GM18951 (cell line): ENCODE measurements around the gene IGF1.

Experiments used
- POLR2A ChIP-seq: IDR thresholded peaks from 4 replicates; pipeline ENCODE4 v1.6.1; 2011; ENCODE audit warnings: mild to moderate bottlenecking; ENCODE audit not compliant: insufficient read length, insufficient read depth; ENCODE audit errors: extremely low read depth
- in situ Hi-C: fragments of 300-500 bp; cut with MboI; formaldehyde crosslinking; loops from one replicate; pipeline ENCODE4 v1.12.0; 2022; ENCODE audit warnings: low sequenced_read_pairs, mixed read lengths, inconsistent platforms; ENCODE audit not compliant: unreplicated experiment

IGF1 gene

DNA sequence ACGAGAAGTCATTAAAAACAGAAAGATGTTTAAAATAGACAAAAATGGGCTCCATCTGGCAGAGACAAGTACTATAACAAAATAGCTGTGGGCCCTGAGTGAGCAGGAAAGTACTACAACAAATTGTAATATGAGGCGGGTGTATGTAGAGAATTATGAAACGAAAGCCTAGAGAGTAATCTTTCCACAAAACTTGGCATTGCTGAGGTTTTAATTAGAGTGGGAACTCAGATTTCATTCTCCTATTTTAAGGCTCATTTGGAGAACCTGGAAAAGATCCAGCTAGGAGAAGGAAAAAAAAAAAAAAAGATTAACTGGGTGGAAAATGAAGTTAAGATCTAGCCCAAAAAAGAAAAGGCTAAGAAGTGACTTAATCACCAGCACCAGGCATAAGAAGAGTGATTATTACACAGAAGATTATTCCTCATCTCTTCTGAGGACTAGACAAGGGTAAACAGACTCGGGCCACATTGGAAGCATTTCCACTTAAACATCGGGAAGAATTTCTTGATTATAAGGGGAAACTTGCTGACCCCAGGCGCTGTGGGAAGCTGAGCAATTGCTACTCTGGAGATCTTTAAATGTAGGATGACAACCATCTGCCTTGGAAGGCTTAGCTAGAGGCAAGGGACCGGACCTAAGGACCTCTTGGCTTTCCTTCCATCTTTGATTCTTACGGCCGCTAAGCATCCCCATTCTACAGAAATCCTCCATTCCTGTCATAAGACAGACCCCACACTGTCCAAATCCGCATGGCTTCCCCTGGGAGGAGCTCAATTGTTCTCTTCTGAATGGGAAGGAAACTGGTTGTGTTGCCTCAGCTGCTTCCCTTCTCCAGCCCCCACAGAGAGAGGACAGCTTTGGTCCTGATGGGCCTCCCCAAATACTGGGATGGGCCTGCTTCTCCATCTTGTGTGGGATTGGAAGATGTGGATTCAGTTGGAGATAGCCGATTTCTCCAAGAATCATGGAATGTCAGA is 40.6 kb downstream of the IGF1 start:
- no peak for TF ChIP-seq POLR2A
- in situ Hi-C loops: no loop called here

DNA sequence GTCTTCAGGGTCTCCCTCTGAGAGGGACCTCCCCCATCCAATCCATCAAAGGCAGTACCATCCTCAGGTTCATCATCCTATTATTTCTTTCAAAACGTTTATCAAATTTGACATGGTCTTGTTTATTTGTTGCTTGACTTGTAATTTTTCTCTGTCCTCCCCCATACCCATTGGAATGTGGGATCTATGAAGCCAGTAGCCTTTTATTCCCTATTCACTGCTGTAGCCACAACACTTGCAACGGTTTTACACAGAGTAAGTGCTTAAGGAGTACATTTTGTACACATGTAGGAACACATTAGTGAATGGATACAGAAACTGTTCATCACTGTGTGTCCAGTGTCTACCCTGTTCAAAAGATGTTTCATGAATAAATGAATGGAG is 41.5 kb downstream of the IGF1 start:
- in situ Hi-C loops: no loop called here
- TF ChIP-seq POLR2A: no peak

GRCh38 chr12:102438047-102438826 is 42.1 kb downstream of the IGF1 start:
- in situ Hi-C loops: no loop called here
- TF ChIP-seq POLR2A: no peak

DNA sequence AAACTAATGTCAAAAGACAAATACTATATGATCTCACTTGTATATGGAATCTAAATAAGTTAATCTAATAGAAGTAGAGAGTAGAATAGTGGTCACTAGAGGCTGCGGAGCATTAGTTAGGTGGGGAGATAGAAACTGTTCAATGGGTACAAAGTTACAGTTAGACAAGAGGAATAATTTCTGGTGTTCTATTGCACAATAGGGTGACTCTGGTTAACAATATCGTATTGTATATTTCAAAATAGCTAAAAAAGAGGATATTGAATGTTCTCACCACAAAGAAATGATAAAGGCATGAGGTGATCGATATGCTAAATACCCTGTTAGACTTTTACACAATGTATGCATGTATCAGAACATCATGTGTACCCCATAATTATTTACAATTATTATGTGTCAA is 42.9 kb downstream of the IGF1 start:
- in situ Hi-C loops: no loop called here
- no peak for TF ChIP-seq POLR2A

DNA sequence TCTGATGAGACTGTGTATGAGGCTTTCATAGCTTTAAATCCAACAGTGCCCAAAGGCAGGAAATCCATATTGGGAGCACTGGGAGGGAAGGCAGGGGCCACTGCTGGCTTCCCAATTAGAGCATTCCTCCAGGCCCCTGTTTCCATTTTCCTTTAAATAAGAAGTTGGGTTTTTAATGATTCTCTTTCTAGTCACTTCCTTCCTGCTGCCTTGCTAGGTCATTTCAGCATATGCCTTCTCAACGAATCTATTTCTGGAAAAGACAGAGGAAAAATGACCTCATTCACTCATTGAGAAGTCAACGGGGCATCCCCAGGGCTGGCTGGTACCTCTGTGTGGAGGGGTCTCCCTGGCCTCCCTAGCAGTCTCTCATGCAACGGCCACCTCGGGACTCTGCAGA is 43.5 kb downstream of the IGF1 start:
- in situ Hi-C loops: no loop called here

DNA sequence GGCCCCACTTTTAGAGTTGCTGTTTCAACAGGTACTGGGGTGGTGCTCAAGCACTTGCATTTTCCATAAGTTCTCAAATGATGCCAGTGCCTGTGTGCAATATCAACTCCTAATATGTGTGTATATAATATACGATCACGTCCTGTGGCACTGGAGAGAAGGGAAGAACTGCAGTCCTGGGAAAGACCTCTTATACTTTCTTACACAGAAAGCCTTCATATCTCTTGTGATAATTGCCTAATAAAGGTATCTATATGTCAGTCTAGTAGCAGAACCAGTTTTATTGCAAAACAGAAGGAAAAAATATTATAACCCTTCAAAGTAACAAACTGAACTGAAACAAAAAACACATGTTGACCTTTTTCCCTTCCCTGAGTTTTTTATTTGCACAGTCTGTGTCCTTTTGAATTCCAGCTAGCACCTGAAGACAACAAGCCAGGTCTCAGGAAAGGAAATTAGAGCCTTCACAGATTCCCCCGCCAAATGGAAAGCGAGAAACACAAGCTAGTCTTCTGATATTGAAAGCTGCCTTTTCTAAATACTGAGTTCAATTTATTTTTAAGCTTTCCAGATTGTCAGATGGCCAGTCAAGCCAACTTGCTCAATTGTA is 44.4 kb downstream of the IGF1 start:
- in situ Hi-C loops: no loop called here
- no peak for TF ChIP-seq POLR2A

More for the DNA sequence above, 43.5 kb downstream of the IGF1 start:
- no peak for TF ChIP-seq POLR2A

DNA sequence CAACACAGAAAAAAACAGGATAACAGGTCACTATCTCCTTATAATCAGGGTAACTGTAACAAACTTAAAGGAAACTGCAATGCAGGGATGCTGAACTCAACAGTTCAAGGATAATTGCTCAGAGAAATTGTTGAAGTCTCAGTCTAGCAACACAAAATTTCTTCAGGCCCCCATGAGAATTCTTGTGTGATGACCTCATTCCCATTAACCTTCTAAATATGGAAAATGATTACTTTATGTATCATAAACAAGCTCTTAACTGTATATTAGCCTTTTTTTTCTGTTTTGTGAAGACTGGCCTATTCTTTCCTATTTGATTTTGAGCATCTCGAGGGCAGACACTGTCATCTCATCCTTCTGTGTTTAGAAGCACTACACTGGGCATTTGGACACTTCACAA is 47.1 kb downstream of the IGF1 start:
- no peak for TF ChIP-seq POLR2A
- in situ Hi-C loops: no loop called here

DNA sequence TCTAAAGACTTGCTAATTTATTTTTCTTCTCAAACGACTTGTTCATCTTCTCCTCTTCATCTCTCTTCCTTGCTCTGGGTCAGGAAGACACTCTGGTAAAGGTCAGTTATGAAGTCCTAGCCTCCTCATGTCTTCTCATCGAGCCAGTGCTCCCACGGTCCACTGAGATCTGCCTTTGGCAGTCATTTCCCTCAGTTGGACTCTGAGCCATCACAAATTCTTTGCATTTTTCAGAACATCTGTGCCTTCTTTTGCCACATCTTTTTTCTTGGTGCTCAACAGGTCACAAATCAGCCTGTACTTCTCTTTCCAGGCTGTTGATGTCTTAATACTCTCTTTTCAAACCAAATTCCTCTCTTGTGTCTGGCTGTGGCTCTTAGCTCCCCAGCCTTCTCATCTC is 49.7 kb downstream of the IGF1 start:
- in situ Hi-C loops: no loop called here
- TF ChIP-seq POLR2A: no peak

DNA sequence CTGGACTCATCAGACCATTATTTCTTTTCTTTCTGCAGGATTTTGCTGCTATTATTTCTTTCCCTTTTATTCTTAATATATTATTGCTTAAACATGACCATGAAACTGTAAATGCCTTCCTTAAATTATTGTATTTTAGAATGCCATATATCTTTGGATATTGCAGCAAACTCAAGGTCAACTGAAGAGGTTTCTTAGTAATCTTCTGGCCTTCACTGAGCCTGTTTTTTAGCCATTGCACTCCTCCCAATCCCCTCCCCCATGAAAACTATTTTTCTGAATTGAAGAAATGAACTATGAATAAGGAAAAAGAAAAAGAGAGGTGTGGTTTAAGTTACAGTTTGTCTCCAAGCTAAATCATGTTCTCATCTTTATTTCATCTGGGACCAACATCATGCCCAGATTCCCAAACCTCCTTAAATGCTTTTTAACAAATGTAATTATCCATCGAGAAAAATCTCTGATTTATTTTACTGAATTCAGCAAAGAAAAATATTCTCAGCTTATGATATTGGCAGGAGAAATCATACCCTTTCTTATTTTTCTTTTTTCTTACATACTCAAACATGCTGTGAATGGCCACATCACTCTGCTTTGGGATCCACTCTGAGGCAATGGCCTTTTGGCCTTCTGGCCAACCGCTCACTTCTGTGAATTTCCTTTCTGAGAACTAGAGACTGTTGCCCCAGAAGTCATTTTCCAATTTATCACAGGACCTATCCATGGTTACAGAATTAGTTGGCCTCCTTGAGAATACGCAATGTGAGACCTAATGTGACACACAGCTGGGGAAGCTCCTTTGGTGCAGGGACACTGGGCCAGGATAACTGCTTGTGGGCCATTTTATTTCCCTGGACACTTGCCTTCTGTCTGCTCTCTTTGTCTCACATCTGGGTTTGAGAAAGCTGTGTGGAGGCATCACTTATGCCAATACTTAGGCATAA is 50.9 kb downstream of the IGF1 start:
- in situ Hi-C loops: no loop called here

GRCh38 chr12:102427543-102427941 is 52.8 kb downstream of the IGF1 start:
- TF ChIP-seq POLR2A: no peak
- in situ Hi-C loops: no loop called here

More for the DNA sequence above, 50.9 kb downstream of the IGF1 start:
- TF ChIP-seq POLR2A: no peak

GRCh38 chr12:102426599-102427542 is 53.5 kb downstream of the IGF1 start:
- in situ Hi-C loops: no loop called here
- TF ChIP-seq POLR2A: no peak
